ENCODE measurements around the gene DDX19B.
"Not testable (repeated sequence)": the region's sequence is repeated elsewhere in the genome, so short reads cannot be mapped to it uniquely, and the experiment has no call there.

DDX19B gene

GRCh38 chr16:70276392-70276791 lies 22.6 kb upstream of the DDX19B start:
- H2BK12ac ChIP-seq (ENCODE audit: low read length in 2 of 2), result no peak overlapping the region
- no peak overlapping the region for H2BK5ac ChIP-seq (ENCODE audit: low read depth, low read length, poor library complexity, severe bottlenecking)
- no peak overlapping the region for H2AK5ac ChIP-seq (ENCODE audit: low read length, severe bottlenecking)
- H3K27ac ChIP-seq (ENCODE audit: low read length, poor library complexity, severe bottlenecking), result no peak overlapping the region
- H3K79me1 ChIP-seq (replicated peaks; ENCODE audit: low read length, poor library complexity, severe bottlenecking), result peaks cover 23% of the 10 kb centered on the region
- H3K23ac ChIP-seq (ENCODE audit: low read length in 2 of 2), result no peak overlapping the region
- H4K8ac ChIP-seq (ENCODE audit: low read length), result no peak overlapping the region
- no peak overlapping the region for H3K14ac ChIP-seq (ENCODE audit: low read length in 2 of 2)
- H3K36me3 ChIP-seq (ENCODE audit: control insufficient read depth in 1 of 2, insufficient read depth in 2 of 2, low read depth in 1 of 2, low read length in 2 of 2), result peaks cover 70 to 78% of the 10 kb centered on the region in 2 experiments
- no peaks in the 10 kb centered on the region for H3K9me3 ChIP-seq (ENCODE audit: control insufficient read depth, low read length)
- no peak overlapping the region for H3K4ac ChIP-seq (ENCODE audit: low read depth in 1 of 2, low read length in 2 of 2)
- no peak overlapping the region for H3K18ac ChIP-seq (ENCODE audit: low read depth in 1 of 2, low read length in 2 of 2)
- no peaks in the 10 kb centered on the region for H3K27me3 ChIP-seq (ENCODE audit: control insufficient read depth in 1 of 2, insufficient read depth in 1 of 2, low read length in 2 of 2)
- H3K4me3 ChIP-seq (ENCODE audit: insufficient read depth in 1 of 2, low read depth in 1 of 2, low read length in 2 of 2), result no peak overlapping the region
- WGBS, result 100% methylated on average over 1 of the region's 1 CpG
- H3K9ac ChIP-seq (ENCODE audit: low read length), result no peak overlapping the region
- no peak overlapping the region for H2BK15ac ChIP-seq (ENCODE audit: low read depth, poor library complexity, severe bottlenecking)
- H3K4me1 ChIP-seq (ENCODE audit: control insufficient read depth, insufficient read depth, low read depth, low read length), result peaks cover 3% of the 10 kb centered on the region
- no peak overlapping the region for H2AFZ ChIP-seq (ENCODE audit: low read depth, low read length)
- no peak overlapping the region for H3K4me2 ChIP-seq (ENCODE audit: low read length, poor library complexity, severe bottlenecking)
- H2BK120ac ChIP-seq (ENCODE audit: low read depth, low read length), result no peak overlapping the region
- DNase-seq, result no peak
- H4K91ac ChIP-seq (ENCODE audit: low read length), result no peak overlapping the region

- peak overlapping the region in 1 of 2 experiments; percentile 7 for H3K14ac ChIP-seq (ENCODE audit: low read length in 2 of 2)
- H3K9me3 ChIP-seq (ENCODE audit: control insufficient read depth, low read length); DNase-seq; H4K91ac ChIP-seq (ENCODE audit: low read length); H2BK120ac ChIP-seq (ENCODE audit: low read depth, low read length); H3K4me2 ChIP-seq (ENCODE audit: low read length, poor library complexity, severe bottlenecking); H3K23ac ChIP-seq (ENCODE audit: low read length in 2 of 2); H3K27ac ChIP-seq (ENCODE audit: low read length, poor library complexity, severe bottlenecking); H3K4me1 ChIP-seq (ENCODE audit: control insufficient read depth, insufficient read depth, low read depth, low read length); H2AK5ac ChIP-seq (ENCODE audit: low read length, severe bottlenecking); H3K27me3 ChIP-seq (ENCODE audit: control insufficient read depth in 1 of 2, insufficient read depth in 1 of 2, low read length in 2 of 2); H2AFZ ChIP-seq (ENCODE audit: low read depth, low read length); H2BK12ac ChIP-seq (ENCODE audit: low read length in 2 of 2); H3K18ac ChIP-seq (ENCODE audit: low read depth in 1 of 2, low read length in 2 of 2); H4K8ac ChIP-seq (ENCODE audit: low read length); H2BK15ac ChIP-seq (ENCODE audit: low read depth, poor library complexity, severe bottlenecking); H2BK5ac ChIP-seq (ENCODE audit: low read depth, low read length, poor library complexity, severe bottlenecking): not testable (repeated sequence)
- peak overlapping the region in 1 of 2 experiments; percentile 75 for H3K4ac ChIP-seq (ENCODE audit: low read depth in 1 of 2, low read length in 2 of 2)
- peak overlapping the region in 1 of 2 experiments; percentile 94 for H3K4me3 ChIP-seq (ENCODE audit: insufficient read depth in 1 of 2, low read depth in 1 of 2, low read length in 2 of 2)
- peak overlapping the region; percentile 99 for H3K9ac ChIP-seq (ENCODE audit: low read length)
- peaks cover 23 to 28% of the 10 kb centered on the region in 2 experiments for H3K36me3 ChIP-seq (ENCODE audit: control insufficient read depth in 1 of 2, insufficient read depth in 2 of 2, low read depth in 1 of 2, low read length in 2 of 2)
- H3K79me1 ChIP-seq (replicated peaks; ENCODE audit: low read length, poor library complexity, severe bottlenecking), result peaks cover 13% of the 10 kb centered on the region
- WGBS, result 97% methylated on average over 17 of the region's 17 CpGs
Observed at GRCh38 chr16:70287304-70287971, 11.5 kb upstream of the DDX19B start.

GRCh38 chr16:70289229-70290094 lies 9.5 kb upstream of the DDX19B start, which contains the start of gene AARS1:
Gene AARS1 (minus strand): TSS chr16:70289506. CDS start chr16:70282763, 6,743 bp downstream.
- peak within 1 kb of the TSS; percentile 99 for H2BK15ac ChIP-seq (ENCODE audit: low read depth, poor library complexity, severe bottlenecking)
- peaks cover 8 to 12% of the 10 kb centered on the region in 2 experiments for H3K36me3 ChIP-seq (ENCODE audit: control insufficient read depth in 1 of 2, insufficient read depth in 2 of 2, low read depth in 1 of 2, low read length in 2 of 2)
- H4K91ac ChIP-seq (ENCODE audit: low read length), result peak within 1 kb of the TSS; percentile 98
- peak within 1 kb of the TSS; percentile 84 to 95 for H3K4ac ChIP-seq (ENCODE audit: low read depth in 1 of 2, low read length in 2 of 2)
- H3K9me3 ChIP-seq (ENCODE audit: control insufficient read depth, low read length), result no peaks in the 10 kb centered on the region
- peak; percentile 100 for DNase-seq
- peak within 1 kb of the TSS; percentile 96 for H3K27ac ChIP-seq (ENCODE audit: low read length, poor library complexity, severe bottlenecking)
- peaks cover 4% of the 10 kb centered on the region for H3K4me1 ChIP-seq (ENCODE audit: control insufficient read depth, insufficient read depth, low read depth, low read length)
- peak within 1 kb of the TSS; percentile 62 to 96 for H3K14ac ChIP-seq (ENCODE audit: low read length in 2 of 2)
- peaks cover 4% of the 10 kb centered on the region for H3K79me1 ChIP-seq (replicated peaks; ENCODE audit: low read length, poor library complexity, severe bottlenecking)
- peak within 1 kb of the TSS in 1 of 2 experiments; percentile 94 for H3K23ac ChIP-seq (ENCODE audit: low read length in 2 of 2)
- peak within 1 kb of the TSS; percentile 83 for H2AK5ac ChIP-seq (ENCODE audit: low read length, severe bottlenecking)
- peak within 1 kb of the TSS; percentile 82 to 93 for H3K18ac ChIP-seq (ENCODE audit: low read depth in 1 of 2, low read length in 2 of 2)
- H2AFZ ChIP-seq (ENCODE audit: low read depth, low read length), result peak within 1 kb of the TSS; percentile 27
- H2BK120ac ChIP-seq (ENCODE audit: low read depth, low read length), result peak within 1 kb of the TSS; percentile 93
- H3K27me3 ChIP-seq (ENCODE audit: control insufficient read depth in 1 of 2, insufficient read depth in 1 of 2, low read length in 2 of 2), result no peaks in the 10 kb centered on the region
- H3K4me3 ChIP-seq (ENCODE audit: insufficient read depth in 1 of 2, low read depth in 1 of 2, low read length in 2 of 2), result peak within 1 kb of the TSS; percentile 90 to 94
- peak within 1 kb of the TSS; percentile 89 for H2BK5ac ChIP-seq (ENCODE audit: low read depth, low read length, poor library complexity, severe bottlenecking)
- WGBS, result 3% methylated on average over 38 of the region's 53 CpGs
- peak within 1 kb of the TSS; percentile 91 for H4K8ac ChIP-seq (ENCODE audit: low read length)
- H2BK12ac ChIP-seq (ENCODE audit: low read length in 2 of 2), result peak within 1 kb of the TSS in 1 of 2 experiments; percentile 12
- H3K4me2 ChIP-seq (ENCODE audit: low read length, poor library complexity, severe bottlenecking), result peak within 1 kb of the TSS; percentile 71
- H3K9ac ChIP-seq (ENCODE audit: low read length), result peak within 1 kb of the TSS; percentile 99

GRCh38 chr16:70290949-70291519 lies 8.0 kb upstream of the DDX19B start:
- Histone ChIP-seq H3K18ac (ENCODE audit: low read depth in 1 of 2, low read length in 2 of 2) (no peak overlapping the region), H3K4me1 (ENCODE audit: control insufficient read depth, insufficient read depth, low read depth, low read length) (peaks cover 6% of the 10 kb centered on the region), H4K8ac (ENCODE audit: low read length) (no peak overlapping the region), H2BK15ac (ENCODE audit: low read depth, poor library complexity, severe bottlenecking) (no peak overlapping the region), H3K14ac (ENCODE audit: low read length in 2 of 2) (no peak overlapping the region), H3K9me3 (ENCODE audit: control insufficient read depth, low read length) (no peaks in the 10 kb centered on the region), H3K79me1 (replicated peaks; ENCODE audit: low read length, poor library complexity, severe bottlenecking) (peaks cover 1% of the 10 kb centered on the region), H2BK5ac (ENCODE audit: low read depth, low read length, poor library complexity, severe bottlenecking) (no peak overlapping the region), H2BK12ac (ENCODE audit: low read length in 2 of 2) (no peak overlapping the region), H3K27me3 (ENCODE audit: control insufficient read depth in 1 of 2, insufficient read depth in 1 of 2, low read length in 2 of 2) (no peaks in the 10 kb centered on the region), H2AFZ (ENCODE audit: low read depth, low read length) (no peak overlapping the region), H3K4ac (ENCODE audit: low read depth in 1 of 2, low read length in 2 of 2) (no peak overlapping the region), H2AK5ac (ENCODE audit: low read length, severe bottlenecking) (no peak overlapping the region), H3K4me2 (ENCODE audit: low read length, poor library complexity, severe bottlenecking) (no peak overlapping the region), H2BK120ac (ENCODE audit: low read depth, low read length) (no peak overlapping the region), H3K23ac (ENCODE audit: low read length in 2 of 2) (no peak overlapping the region), H3K27ac (ENCODE audit: low read length, poor library complexity, severe bottlenecking) (no peak overlapping the region), H3K4me3 (ENCODE audit: insufficient read depth in 1 of 2, low read depth in 1 of 2, low read length in 2 of 2) (no peak overlapping the region), H3K36me3 (ENCODE audit: control insufficient read depth in 1 of 2, insufficient read depth in 2 of 2, low read depth in 1 of 2, low read length in 2 of 2) (no peaks in the 10 kb centered on the region), H4K91ac (ENCODE audit: low read length) (no peak overlapping the region), H3K9ac (ENCODE audit: low read length) (no peak overlapping the region)
- peak; percentile 76 for DNase-seq

Data from mesenchymal stem cell (in vitro differentiated cells and primary cell).